GM18517 (cell line): ENCODE results near the gene CBFA2T2.
"Not testable (repeated sequence)": the region's sequence is repeated elsewhere in the genome, so short reads cannot be mapped to it uniquely, and the experiment has no call there.

Experiments
- ATAC-seq: cut with Tn5 transposase; IDR thresholded peaks from one replicate; pipeline ENCODE4 v1.9.1; 2021; ENCODE audit warnings: mild to moderate bottlenecking, moderate library complexity; ENCODE audit not compliant: unreplicated experiment

The CBFA2T2 gene

GRCh38 chr20:33490023-33490933 is at the start of gene CBFA2T2:
Gene CBFA2T2 (plus strand): TSS chr20:33490096. CDS start chr20:33490268, 172 bp downstream.
- peak; percentile 61 for ATAC-seq

GRCh38 chr20:33440562-33440961 is 49.3 kb upstream of the CBFA2T2 start:
- ATAC-seq: not testable (repeated sequence)

GRCh38 chr20:33441142-33441955 is 48.5 kb upstream of the CBFA2T2 start:
- no peak for ATAC-seq

- no peak for ATAC-seq
Observed at GRCh38 chr20:33442136-33443005, 47.5 kb upstream of the CBFA2T2 start.

GRCh38 chr20:33443006-33443511 is 46.8 kb upstream of the CBFA2T2 start:
- no peak for ATAC-seq

- no peak for ATAC-seq
Observed at GRCh38 chr20:33443512-33444239, 46.2 kb upstream of the CBFA2T2 start, which contains the start of gene SNTA1. Gene SNTA1 (minus strand): TSS chr20:33443763. CDS start chr20:33443620, 143 bp downstream.

- ATAC-seq: no peak
Observed at GRCh38 chr20:33444797-33445560, 44.9 kb upstream of the CBFA2T2 start.

GRCh38 chr20:33445881-33446625 is 43.8 kb upstream of the CBFA2T2 start:
- ATAC-seq: no peak

GRCh38 chr20:33450867-33451266 is 39.0 kb upstream of the CBFA2T2 start:
- no peak for ATAC-seq

- ATAC-seq: not testable (repeated sequence)
Observed at GRCh38 chr20:33456916-33457642, 32.8 kb upstream of the CBFA2T2 start.

- no peak for ATAC-seq
Observed at GRCh38 chr20:33459599-33459998, 30.3 kb upstream of the CBFA2T2 start.

- ATAC-seq: no peak
Observed at GRCh38 chr20:33460711-33461110, 29.2 kb upstream of the CBFA2T2 start.

GRCh38 chr20:33463332-33464101 is 26.4 kb upstream of the CBFA2T2 start:
- ATAC-seq: no peak

GRCh38 chr20:33464759-33465158 is 25.1 kb upstream of the CBFA2T2 start:
- ATAC-seq: not testable (repeated sequence)

- no peak for ATAC-seq
Observed at GRCh38 chr20:33465481-33466302, 24.2 kb upstream of the CBFA2T2 start.

GRCh38 chr20:33466303-33466646 is 23.6 kb upstream of the CBFA2T2 start:
- no peak for ATAC-seq
